HG03280 (cell line): Measurements from ENCODE around the gene PDCD1LG2.

ENCODE experiments used
- ATAC-seq: cut with Tn5 transposase; IDR thresholded peaks from one replicate; pipeline ENCODE4 v1.9.1; 2021; ENCODE audit warnings: mild to moderate bottlenecking, moderate library complexity; ENCODE audit not compliant: unreplicated experiment

PDCD1LG2 gene

DNA sequence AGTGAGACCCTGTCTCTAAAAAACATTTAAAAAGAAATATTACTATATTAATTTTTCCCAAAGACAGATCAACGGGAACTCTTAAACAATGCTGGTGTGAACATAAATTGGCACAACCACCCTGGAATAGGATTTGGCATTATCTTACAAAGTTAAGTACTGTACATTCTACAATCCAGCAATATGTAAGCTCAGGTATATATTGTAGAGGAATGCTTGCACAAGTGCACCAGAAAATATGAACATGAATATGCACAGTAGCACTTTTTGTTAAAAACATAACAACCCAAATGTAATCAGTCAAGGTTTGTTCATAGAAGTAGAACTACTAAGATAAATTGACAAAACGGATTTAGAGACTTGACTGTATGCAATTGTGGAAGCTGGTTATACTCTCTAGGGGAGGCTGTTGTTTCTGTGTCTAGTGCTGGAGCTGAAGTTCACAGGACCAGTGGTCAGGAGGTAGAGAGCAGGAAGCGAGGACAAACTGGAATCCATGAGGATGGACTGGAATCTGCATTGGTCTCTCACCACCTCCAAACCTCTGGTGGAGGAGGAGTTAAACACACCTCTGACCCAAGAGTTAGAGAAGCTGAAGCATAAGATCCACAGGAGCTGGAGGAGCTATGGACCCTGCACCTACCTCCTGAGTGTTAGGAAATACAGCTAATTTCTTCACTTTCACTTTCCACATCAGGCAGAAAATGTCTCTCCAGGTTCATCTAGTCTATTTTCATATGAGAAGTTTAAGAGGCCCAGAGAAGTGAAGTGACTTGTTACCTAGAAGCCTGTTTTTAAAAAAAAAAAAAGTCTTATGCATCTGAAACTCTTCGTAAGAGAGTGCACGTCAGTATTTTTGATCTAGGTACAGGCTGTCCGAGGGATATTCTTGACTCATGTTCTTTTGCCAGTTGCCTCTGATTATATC is 98.2 kb downstream of the PDCD1LG2 start:
- ATAC-seq = peak; percentile 47

DNA sequence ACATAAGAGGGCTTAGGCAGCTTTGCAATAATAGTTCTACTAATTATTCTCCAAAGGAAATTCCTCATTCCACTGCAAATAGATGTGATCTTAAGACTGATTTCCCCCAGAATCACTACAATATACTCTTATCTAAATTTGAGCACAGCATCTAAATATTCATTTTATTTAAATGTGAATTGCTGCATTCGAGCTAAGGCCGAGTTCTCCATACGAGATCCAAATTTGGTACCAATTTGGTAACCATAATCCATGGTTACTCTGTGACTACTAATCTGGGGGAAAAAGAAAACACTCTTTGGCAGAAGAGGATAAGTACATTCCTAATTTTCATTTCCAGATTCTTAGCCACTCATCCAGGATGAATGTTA is 98.9 kb downstream of the PDCD1LG2 start:
- ATAC-seq = no peak

DNA sequence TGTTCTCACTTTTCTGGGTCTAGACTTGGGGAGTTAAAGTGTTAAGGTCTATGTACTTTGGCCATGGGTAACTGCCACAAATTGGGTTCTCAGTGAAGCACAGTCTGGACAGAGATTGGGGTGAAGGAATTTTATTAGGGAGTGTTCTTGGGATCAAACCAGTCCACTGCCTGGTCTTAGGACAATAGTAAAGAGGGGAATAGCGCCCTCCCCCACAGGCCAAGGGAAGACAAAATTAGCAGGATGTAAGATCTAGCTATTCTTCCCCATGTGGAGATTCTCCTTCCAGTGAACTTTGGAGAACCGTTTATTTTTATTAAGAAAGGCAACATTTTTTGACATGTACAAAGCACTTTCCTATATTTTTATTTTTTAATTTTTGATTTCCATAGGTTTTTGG is 100.2 kb downstream of the PDCD1LG2 start:
- ATAC-seq = no peak

DNA sequence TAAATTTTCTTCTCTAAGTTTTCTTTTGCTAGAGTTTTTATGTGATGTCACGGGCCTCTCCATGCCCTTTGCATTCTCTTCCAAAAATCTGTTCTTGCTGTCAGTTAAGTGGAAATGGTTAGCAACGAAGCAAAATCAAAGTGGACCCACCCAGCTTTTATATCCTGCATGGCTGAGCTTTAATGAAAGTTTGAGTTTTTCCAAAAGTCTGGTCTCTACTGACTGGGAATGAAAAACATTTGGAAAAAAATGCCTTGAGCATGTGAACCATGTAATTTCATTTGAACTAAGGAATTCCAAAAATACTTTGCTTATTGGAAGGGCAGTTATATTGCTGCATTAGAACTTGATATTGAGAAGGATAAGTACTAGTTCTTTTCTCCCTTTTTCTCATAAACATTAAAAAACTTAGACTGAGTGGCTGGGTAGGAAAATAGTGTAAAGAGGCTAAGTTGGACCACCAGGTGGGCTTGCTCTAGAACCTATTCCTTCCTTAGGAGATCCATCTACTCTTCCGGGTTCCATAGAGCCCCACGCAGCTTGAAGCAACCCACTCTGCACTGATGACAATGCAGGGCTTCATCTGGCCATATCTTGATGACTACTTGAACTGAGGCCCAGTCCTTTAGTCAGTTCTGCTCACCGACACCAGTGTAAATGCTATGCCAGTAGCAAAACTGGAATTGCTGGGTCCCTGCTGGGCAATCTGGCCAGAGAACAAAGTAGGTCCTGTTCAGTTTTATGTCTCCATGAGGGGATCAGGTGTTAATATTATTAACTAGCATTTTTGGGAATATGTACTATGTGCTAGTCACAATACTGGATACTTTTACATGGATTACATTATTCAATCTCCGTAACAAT is 101.2 kb downstream of the PDCD1LG2 start:
- ATAC-seq = no peak

DNA sequence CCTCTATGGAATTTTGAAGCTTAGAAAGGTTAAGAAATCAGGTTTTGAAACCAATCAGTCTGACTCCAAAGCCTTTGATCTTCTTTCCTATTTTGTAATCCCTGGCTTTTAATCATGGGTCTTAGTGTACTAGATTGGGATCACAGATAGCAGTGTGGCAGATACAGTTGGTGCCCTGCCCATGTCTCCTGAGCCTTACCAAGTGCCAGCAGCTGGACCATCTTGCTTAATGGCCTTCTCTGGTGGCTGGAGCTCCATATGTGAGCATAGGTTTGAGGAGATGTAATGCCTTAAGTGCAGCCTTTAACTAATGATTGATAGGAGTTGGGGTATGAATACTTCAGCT is 101.8 kb downstream of the PDCD1LG2 start:
- no peak for ATAC-seq

DNA sequence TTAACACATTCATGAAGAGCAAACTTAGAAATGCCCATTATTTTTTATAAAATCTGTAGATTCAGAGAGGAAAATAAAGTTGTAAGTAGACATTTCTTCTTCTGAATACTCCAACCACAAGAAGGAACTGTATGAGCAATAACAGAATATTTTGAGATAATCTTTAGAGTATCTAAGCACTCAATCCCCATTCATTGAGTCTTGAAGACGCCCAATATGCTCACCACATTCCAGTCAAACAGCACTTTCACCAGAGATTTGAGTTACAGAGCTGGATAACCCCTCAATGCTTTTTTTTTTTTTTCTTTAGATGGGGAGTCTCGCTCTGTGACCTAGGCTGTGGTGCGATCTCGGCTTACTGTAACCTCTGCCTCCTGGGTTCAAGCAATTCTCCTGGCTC is 103.9 kb downstream of the PDCD1LG2 start:
- ATAC-seq = no peak

DNA sequence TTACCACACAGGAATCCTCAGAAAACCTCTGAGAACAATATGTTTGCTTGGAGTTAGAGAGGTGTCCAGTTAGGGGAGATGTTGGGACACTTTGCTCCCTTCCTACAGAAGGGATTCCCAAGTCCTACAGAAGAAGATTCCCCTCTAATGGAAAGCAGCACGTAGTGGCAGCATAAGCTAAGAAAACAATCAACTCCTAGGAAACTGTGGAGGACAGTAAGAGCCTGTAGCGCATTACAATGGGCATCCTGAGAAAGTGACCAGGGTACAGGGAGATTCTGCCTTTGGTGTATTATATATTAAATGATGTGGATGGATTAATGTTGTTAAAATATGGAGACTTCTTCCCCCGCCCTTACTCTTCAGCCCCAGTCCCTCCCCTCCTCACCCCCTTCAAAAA is 104.7 kb downstream of the PDCD1LG2 start:
- ATAC-seq = no peak

DNA sequence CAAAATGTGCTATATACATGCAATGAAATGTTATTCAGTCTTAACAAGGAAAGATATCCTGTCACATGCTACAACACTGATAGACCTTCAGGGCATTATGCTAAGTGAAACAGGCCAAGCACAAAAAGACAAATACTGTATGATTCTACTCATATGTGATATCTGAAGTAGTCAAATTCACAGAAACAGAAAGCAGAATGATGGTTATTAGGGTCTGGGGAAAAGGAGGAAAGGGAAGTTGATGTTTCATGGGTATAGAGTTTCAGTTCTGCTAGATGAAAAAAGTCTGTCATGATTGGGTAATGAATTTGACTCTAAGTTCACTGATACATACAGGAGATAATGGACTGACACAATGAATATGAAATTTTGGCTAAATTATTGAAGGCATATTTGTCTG is 107.4 kb downstream of the PDCD1LG2 start:
- peak; percentile 91 for ATAC-seq

DNA sequence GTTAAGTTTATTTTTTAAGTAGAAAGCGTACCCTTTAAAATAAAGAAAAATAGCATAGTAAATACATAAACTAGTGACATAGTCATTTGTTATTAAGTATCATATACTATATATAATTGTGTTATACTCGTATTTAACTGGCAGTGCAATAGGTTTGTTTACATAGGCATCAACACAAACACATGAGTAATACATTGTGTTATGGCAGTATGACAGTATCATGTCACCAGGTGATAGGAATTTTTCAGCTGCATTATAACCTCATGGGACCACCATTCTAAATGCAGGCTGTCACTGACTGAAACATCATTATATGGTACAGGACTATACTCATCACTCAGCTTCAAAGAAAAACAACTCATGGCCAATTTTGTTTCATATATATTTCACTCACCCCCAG is 110.2 kb downstream of the PDCD1LG2 start:
- ATAC-seq = no peak
